NCI-H748 treated with DMSO at 0.1 percent for 48 hours (cell line): ENCODE results near the gene ANKDD1B.

ENCODE experiments used
- DNase-seq: peaks from one replicate; lab custom pipeline; 2025; lab: John Stamatoyannopoulos, UW

ANKDD1B gene

GRCh38 chr5:75616371-75616881 is 5.2 kb downstream of the ANKDD1B start:
- DNase-seq: no peak

- DNase-seq: no peak
Observed at GRCh38 chr5:75616971-75617621, 5.8 kb downstream of the ANKDD1B start.

- no peak for DNase-seq
Observed at GRCh38 chr5:75617736-75618352, 6.6 kb downstream of the ANKDD1B start.

GRCh38 chr5:75620184-75620959 is 9.1 kb downstream of the ANKDD1B start:
- no peak for DNase-seq

- DNase-seq: no peak
Observed at GRCh38 chr5:75622564-75622963, 11.3 kb downstream of the ANKDD1B start.

GRCh38 chr5:75623846-75624245 is 12.6 kb downstream of the ANKDD1B start:
- DNase-seq: no peak

GRCh38 chr5:75626959-75627358 is 15.7 kb downstream of the ANKDD1B start:
- no peak for DNase-seq

GRCh38 chr5:75627801-75628200 is 16.5 kb downstream of the ANKDD1B start:
- no peak for DNase-seq

- no peak for DNase-seq
Observed at GRCh38 chr5:75630875-75631274, 19.6 kb downstream of the ANKDD1B start.

- no peak for DNase-seq
Observed at GRCh38 chr5:75632321-75632720, 21.1 kb downstream of the ANKDD1B start.

GRCh38 chr5:75637949-75638348 is 26.7 kb downstream of the ANKDD1B start:
- no peak for DNase-seq

GRCh38 chr5:75639535-75640311 is 28.5 kb downstream of the ANKDD1B start:
- no peak for DNase-seq

GRCh38 chr5:75640395-75640794 is 29.1 kb downstream of the ANKDD1B start:
- no peak for DNase-seq

- DNase-seq: no peak
Observed at GRCh38 chr5:75640826-75641225, 29.6 kb downstream of the ANKDD1B start.

- DNase-seq: no peak
Observed at GRCh38 chr5:75648712-75649111, 37.5 kb downstream of the ANKDD1B start.

- DNase-seq: no peak
Observed at GRCh38 chr5:75651575-75652238, 40.5 kb downstream of the ANKDD1B start.

GRCh38 chr5:75653521-75653920 is 42.3 kb downstream of the ANKDD1B start:
- DNase-seq: no peak

GRCh38 chr5:75654693-75655295 is 43.5 kb downstream of the ANKDD1B start:
- no peak for DNase-seq

GRCh38 chr5:75656311-75657003 is 45.2 kb downstream of the ANKDD1B start:
- no peak for DNase-seq

- no peak for DNase-seq
Observed at GRCh38 chr5:75659791-75660450, 48.7 kb downstream of the ANKDD1B start.
